ENCODE results near the gene ATP23.

DNA sequence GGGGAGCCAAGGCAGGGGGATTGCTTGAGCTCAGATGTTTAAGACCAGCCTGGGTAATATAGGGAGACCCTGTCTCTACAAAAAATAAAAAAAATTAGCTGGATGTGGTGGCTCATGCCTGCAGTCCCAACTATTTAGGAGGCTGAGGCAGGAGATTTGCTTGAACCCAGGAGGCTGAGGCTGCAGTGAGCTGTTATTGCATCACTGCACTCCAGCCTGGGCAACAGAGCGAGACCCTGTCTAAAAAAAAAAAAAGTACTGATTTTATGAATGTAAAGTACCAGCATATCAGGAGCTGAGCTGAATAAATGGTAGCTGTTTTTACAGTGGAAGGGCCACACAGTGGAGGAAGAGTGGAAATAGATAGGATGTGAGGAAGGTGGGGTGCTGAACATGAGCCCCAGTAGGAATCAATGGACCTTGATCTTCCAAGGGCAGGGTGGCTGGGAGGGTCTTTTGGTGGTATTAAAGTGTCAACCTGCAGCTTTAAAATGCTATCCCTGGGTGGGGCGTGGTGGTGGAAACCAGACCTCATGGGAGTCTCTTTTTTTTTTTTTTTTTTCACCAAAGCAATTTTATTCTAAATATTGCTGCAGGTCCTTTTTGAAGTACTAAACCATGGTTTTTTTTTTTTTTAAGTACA lies 2.2 kb downstream of the ATP23 start:
- TF ChIP-seq, protein P1, sequence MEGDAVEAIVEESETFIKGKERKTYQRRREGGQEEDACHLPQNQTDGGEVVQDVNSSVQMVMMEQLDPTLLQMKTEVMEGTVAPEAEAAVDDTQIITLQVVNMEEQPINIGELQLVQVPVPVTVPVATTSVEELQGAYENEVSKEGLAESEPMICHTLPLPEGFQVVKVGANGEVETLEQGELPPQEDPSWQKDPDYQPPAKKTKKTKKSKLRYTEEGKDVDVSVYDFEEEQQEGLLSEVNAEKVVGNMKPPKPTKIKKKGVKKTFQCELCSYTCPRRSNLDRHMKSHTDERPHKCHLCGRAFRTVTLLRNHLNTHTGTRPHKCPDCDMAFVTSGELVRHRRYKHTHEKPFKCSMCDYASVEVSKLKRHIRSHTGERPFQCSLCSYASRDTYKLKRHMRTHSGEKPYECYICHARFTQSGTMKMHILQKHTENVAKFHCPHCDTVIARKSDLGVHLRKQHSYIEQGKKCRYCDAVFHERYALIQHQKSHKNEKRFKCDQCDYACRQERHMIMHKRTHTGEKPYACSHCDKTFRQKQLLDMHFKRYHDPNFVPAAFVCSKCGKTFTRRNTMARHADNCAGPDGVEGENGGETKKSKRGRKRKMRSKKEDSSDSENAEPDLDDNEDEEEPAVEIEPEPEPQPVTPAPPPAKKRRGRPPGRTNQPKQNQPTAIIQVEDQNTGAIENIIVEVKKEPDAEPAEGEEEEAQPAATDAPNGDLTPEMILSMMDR (IDR thresholded peaks at IDR 0.05; ENCODE audit: low read depth, low read length, missing input control): no peak
- TF ChIP-seq EGR1 (IDR thresholded peaks at IDR 0.05; ENCODE audit: low read depth in 2 of 2) (no peak), YY1 (IDR thresholded peaks at IDR 0.05) (no peak)
